Testis (tissue), 3 donors: ENCODE measurements around the gene SMARCB1. TPM values are rescaled to one million over a fixed set of nuclear protein-coding genes. Genes with fewer than 3 reads are reported as not detected.

ENCODE experiments used
- DNase-seq: peaks from one replicate; pipeline ENCODE4 v3.0.0-alpha.2; 2019
- H3K27ac ChIP-seq, 2 donors: fragments of 200-600 bp; sonication (generic); one replicate each; pipeline ENCODE4 v1.5.1; 2019
- H3K27me3 ChIP-seq: fragments of 200-600 bp; sonication (generic); one replicate; pipeline ENCODE4 v1.5.1; 2019
- H3K36me3 ChIP-seq: fragments of 200-600 bp; sonication (generic); one replicate; pipeline ENCODE4 v1.5.1; 2017; ENCODE audit warnings: low read depth; ENCODE audit errors: missing control alignments
- H3K4me1 ChIP-seq: fragments of 200-600 bp; sonication (generic); one replicate; pipeline ENCODE4 v1.5.1; 2019
- H3K4me3 ChIP-seq, 2 donors: fragments of 200-600 bp; sonication (generic); one replicate each; pipeline ENCODE4 v1.5.1; 2017 to 2019
- H3K9me3 ChIP-seq: fragments of 200-600 bp; sonication (generic); one replicate; pipeline ENCODE4 v1.5.1; 2017
- CTCF ChIP-seq, 3 experiments: fragments of 450-650 bp in 2 of 3; fragments of 200-600 bp in 1 of 3; sonication (generic) in 1 of 3; IDR thresholded peaks; one replicate each; pipeline ENCODE4 v1.5.1; 2016 to 2019; ENCODE audit warnings: antibody characterized with exemption in 3 of 3, mild to moderate bottlenecking in 2 of 3, moderate library complexity in 1 of 3
- POLR2A ChIP-seq: fragments of 450-650 bp; IDR thresholded peaks from one replicate; pipeline ENCODE4 v1.6.1; 2017; ENCODE audit warnings: antibody characterized with exemption, mild to moderate bottlenecking, moderate library complexity
- WGBS, 2 donors: methylation state at CpG; one replicate each; pipeline ENCODE4 v1.1.5; 2018; 5-methylcytosine and 5-hydroxymethylcytosine counted together
- intact Hi-C: fragments of 100-400 bp; cut with DNase I; formaldehyde crosslinking; loops from one replicate; pipeline ENCODE4 v1.15.1; 2023; ENCODE audit warnings: low total_unique reads
- polyA plus RNA-seq: library from polyadenylated mRNA; stranded (reverse); fragments of 350-450 nt; fragmentation: Illumina TruSeq; extraction: RNeasy Lipid Tissue Mini Kit (QIAGEN cat#74804); gene quantifications from one replicate; pipeline ENCODE4 v1.2.3, GENCODE V29; 2014; ENCODE audit warnings: low read depth, low replicate concordance; ENCODE audit not compliant: insufficient read depth
- total RNA-seq, 2 donors: library from RNA; depleted of rRNA; stranded (reverse); fragments of >200 nt; gene quantifications; one replicate each; pipeline ENCODE4 v1.2.3, GENCODE V29; 2016

SMARCB1 gene
- total and polyA plus RNA-seq, 3 donors from 2014 or later: 158 to 165 (median 160) TPM

- no peak for TF ChIP-seq CTCF (IDR thresholded peaks at IDR 0.05)
- TF ChIP-seq POLR2A: no peak
- intact Hi-C loops: no loop called here
- 85 to 88% methylated on average over 3 to 4 of the region's 4 CpGs for WGBS, 2 donors
- Histone ChIP-seq H3K9me3 (no peaks in the 10 kb centered on the region), H3K27ac (no peak overlapping the region), H3K4me1 (peaks cover 26% of the 10 kb centered on the region), H3K36me3 (no peaks in the 10 kb centered on the region), H3K4me3 (no peak overlapping the region), H3K27me3 (no peaks in the 10 kb centered on the region)
- no peak for DNase-seq
Measured at GRCh38 chr22:23842599-23842998, 55.8 kb downstream of the SMARCB1 start.

- intact Hi-C loops: loop anchor here (5.0 kb wide), 1 partner anchor 77 kb away; the partner anchor contains the start of gene CHCHD10
- Histone ChIP-seq H3K4me3 (no peak overlapping the region), H3K4me1 (peaks cover 24% of the 10 kb centered on the region), H3K36me3 (no peaks in the 10 kb centered on the region), H3K27me3 (no peaks in the 10 kb centered on the region), H3K9me3 (no peaks in the 10 kb centered on the region), H3K27ac (no peak overlapping the region)
- DNase-seq: no peak
- no peak for TF ChIP-seq POLR2A
- 74 to 79% methylated on average over 8 of the region's 8 CpGs for WGBS, 2 donors
Measured at GRCh38 chr22:23844739-23845202, 58.0 kb downstream of the SMARCB1 start.

GRCh38 chr22:23845265-23846080 lies 58.7 kb downstream of the SMARCB1 start:
- Histone ChIP-seq H3K36me3 (no peaks in the 10 kb centered on the region), H3K27me3 (no peaks in the 10 kb centered on the region), H3K9me3 (no peaks in the 10 kb centered on the region), H3K27ac (no peak overlapping the region), H3K4me1 (peaks cover 28% of the 10 kb centered on the region), H3K4me3 (no peak overlapping the region)
- 59 to 63% methylated on average over 8 to 9 of the region's 9 CpGs for WGBS, 2 donors
- intact Hi-C loops: loop anchor here (5.0 kb wide), 1 partner anchor 78 kb away; the partner anchor contains the start of gene CHCHD10
- no peak for DNase-seq
- TF ChIP-seq CTCF (IDR thresholded peaks at IDR 0.05) (no peak), POLR2A (no peak)

GRCh38 chr22:23846081-23846469 lies 59.3 kb downstream of the SMARCB1 start:
- no peak for DNase-seq
- no peak overlapping the region for H3K4me3 ChIP-seq
- peaks cover 28% of the 10 kb centered on the region for H3K4me1 ChIP-seq
- intact Hi-C loops: loop anchor here (5.0 kb wide), 1 partner anchor 79 kb away; the partner anchor contains the start of gene CHCHD10
- H3K36me3 ChIP-seq: no peaks in the 10 kb centered on the region
- TF ChIP-seq CTCF (IDR thresholded peaks at IDR 0.05) (no peak), POLR2A (no peak)
- 79 to 81% methylated on average over 6 to 7 of the region's 7 CpGs for WGBS, 2 donors
- H3K27me3 ChIP-seq: no peaks in the 10 kb centered on the region
- no peaks in the 10 kb centered on the region for H3K9me3 ChIP-seq
- H3K27ac ChIP-seq: no peak overlapping the region

GRCh38 chr22:23847310-23847920 lies 60.6 kb downstream of the SMARCB1 start:
- Histone ChIP-seq H3K27me3 (no peaks in the 10 kb centered on the region), H3K27ac (no peak overlapping the region), H3K36me3 (no peaks in the 10 kb centered on the region), H3K4me1 (peaks cover 28% of the 10 kb centered on the region), H3K9me3 (no peaks in the 10 kb centered on the region), H3K4me3 (no peak overlapping the region)
- WGBS, 2 donors: 88 to 93% methylated on average over 18 of the region's 18 CpGs
- no peak for DNase-seq
- intact Hi-C loops: loop anchor here (5.0 kb wide), 1 partner anchor 80 kb away; the partner anchor contains the start of gene CHCHD10
- no peak for TF ChIP-seq CTCF (IDR thresholded peaks at IDR 0.05)
- TF ChIP-seq POLR2A: no peak
